GM06990 (cell line): Measurements from ENCODE around the gene COA1.

Experiments used
- DNase-seq: peaks from one replicate; pipeline ENCODE4 v3.0.0-alpha.2; 2011; ENCODE audit not compliant: insufficient read length; ENCODE audit errors: extremely low read depth
- H3K27me3 ChIP-seq: replicated peaks from 2 replicates; pipeline ENCODE4 v1.6.0; 2011; ENCODE audit warnings: low read length; ENCODE audit not compliant: control insufficient read depth, insufficient read depth
- H3K36me3 ChIP-seq: 2 replicates; pipeline ENCODE4 v1.5.1; 2011; ENCODE audit warnings: low read length; ENCODE audit not compliant: control insufficient read depth, insufficient read depth
- H3K4me3 ChIP-seq: replicated peaks from 2 replicates; pipeline ENCODE4 v1.5.1; 2011; ENCODE audit warnings: low read depth, mild to moderate bottlenecking, control low read depth, low read length
- CTCF ChIP-seq: IDR thresholded peaks from 2 replicates; pipeline ENCODE4 v1.5.1; 2011; ENCODE audit warnings: low read length, control low read depth, mild to moderate bottlenecking, inconsistent platforms; ENCODE audit not compliant: insufficient read depth, poor library complexity, severe bottlenecking

The COA1 gene

GRCh38 chr7:43703573-43703972, 25.8 kb downstream of the COA1 start:
- Histone ChIP-seq H3K36me3 (peaks cover 5% of the 10 kb centered on the region), H3K4me3 (no peak overlapping the region), H3K27me3 (no peaks in the 10 kb centered on the region)
- DNase-seq, result no peak
- no peak for TF ChIP-seq CTCF

DNA sequence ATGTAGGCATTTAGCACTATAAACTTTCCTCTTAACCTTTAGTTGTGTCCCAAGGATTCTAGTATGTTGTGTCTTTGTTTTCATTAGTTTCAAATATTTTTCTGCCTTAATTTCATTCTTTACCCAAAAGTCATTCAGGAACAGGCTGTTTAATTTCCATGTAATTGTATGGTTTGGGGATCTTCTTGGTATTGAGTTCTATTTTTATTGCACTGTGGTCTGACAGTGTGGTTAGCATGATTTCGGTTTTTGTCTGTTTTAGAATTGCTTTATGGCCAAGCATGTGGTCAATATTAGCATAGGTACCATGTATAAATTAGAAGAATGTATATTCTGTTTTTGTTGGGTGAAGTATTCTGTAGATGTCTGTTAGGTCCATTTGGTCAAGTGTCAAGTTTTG, 26.3 kb downstream of the COA1 start:
- Histone ChIP-seq H3K4me3 (no peak overlapping the region), H3K27me3 (no peaks in the 10 kb centered on the region), H3K36me3 (peaks cover 5% of the 10 kb centered on the region)
- DNase-seq, result no peak
- no peak for TF ChIP-seq CTCF

GRCh38 chr7:43701929-43702328, 27.4 kb downstream of the COA1 start:
- Histone ChIP-seq H3K4me3 (no peak overlapping the region), H3K36me3 (peaks cover 5% of the 10 kb centered on the region), H3K27me3 (no peaks in the 10 kb centered on the region)
- no peak for DNase-seq
- no peak for TF ChIP-seq CTCF

GRCh38 chr7:43701500-43701854, 27.8 kb downstream of the COA1 start:
- no peak for TF ChIP-seq CTCF
- Histone ChIP-seq H3K27me3 (no peaks in the 10 kb centered on the region), H3K36me3 (peaks cover 5% of the 10 kb centered on the region), H3K4me3 (no peak overlapping the region)
- DNase-seq, result no peak

GRCh38 chr7:43700646-43701499, 28.4 kb downstream of the COA1 start:
- TF ChIP-seq CTCF, result no peak
- no peak for DNase-seq
- peaks cover 5% of the 10 kb centered on the region for H3K36me3 ChIP-seq
- no peaks in the 10 kb centered on the region for H3K27me3 ChIP-seq
- H3K4me3 ChIP-seq, result no peak overlapping the region
